ENCODE measurements around the gene SULT4A1.

The SULT4A1 gene

DNA sequence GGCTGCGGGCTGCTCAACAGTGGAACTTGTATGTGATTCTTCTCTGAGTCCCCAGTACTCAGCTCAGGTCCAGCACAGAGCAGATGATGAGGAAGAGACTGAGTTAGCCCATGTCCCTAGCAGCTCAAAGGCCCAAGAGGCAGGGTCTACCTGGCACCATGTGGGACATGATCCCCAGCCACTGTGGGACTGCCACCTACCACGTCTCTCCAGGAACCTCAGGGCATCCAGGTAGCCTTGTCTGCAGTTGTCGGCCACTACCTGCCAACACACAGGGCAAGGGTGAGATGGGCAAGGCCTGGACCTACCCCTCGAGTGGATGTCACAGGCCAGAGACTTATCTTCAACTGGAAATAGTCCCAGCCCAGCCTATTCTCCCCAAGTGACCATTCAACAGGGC, 25.1 kb upstream of the SULT4A1 start:
- H3K9me3 ChIP-seq (ENCODE audit: control insufficient read depth in 2 of 2, low read length in 2 of 2) = no peaks in the 10 kb centered on the region
- no peaks in the 10 kb centered on the region for H3K36me3 ChIP-seq (ENCODE audit: control insufficient read depth in 2 of 2, insufficient read depth in 2 of 2, low read length in 2 of 2)
- no peak overlapping the region for H3K27ac ChIP-seq (ENCODE audit: low read depth in 2 of 2, low read length in 2 of 2)
- H3K9ac ChIP-seq (ENCODE audit: low read depth in 1 of 2, low read length in 2 of 2) = no peak overlapping the region
- H3K4me1 ChIP-seq (ENCODE audit: control insufficient read depth in 2 of 2, insufficient read depth in 2 of 2, low read length in 2 of 2) = no peaks in the 10 kb centered on the region
- H3K4me3 ChIP-seq (ENCODE audit: low read length in 2 of 2) = no peak overlapping the region
- peaks cover 18 to 24% of the 10 kb centered on the region in 2 donors for H3K27me3 ChIP-seq (ENCODE audit: control insufficient read depth in 2 of 2, insufficient read depth in 2 of 2, low read length in 2 of 2)

DNA sequence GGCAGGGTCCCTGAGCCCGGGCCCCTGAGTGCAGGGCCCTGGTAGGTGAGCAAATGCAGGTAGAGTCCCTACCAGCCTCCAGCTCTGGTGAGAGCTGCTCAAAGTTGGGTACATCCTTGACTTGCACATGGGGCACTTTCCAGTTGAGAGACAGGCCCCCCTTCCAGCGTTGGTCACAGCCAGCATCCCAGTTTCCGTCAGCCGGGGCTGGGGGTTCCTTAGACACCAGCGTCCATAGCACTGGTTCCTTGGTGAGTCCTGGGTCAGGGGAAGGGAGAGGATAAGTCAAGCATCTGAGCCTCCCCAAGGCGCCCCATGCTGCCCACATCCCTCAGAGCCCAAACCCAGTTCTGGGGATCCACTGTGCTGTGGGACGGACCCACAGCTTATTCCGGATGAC, 23.9 kb upstream of the SULT4A1 start:
- Histone ChIP-seq H3K4me1 (ENCODE audit: control insufficient read depth in 2 of 2, insufficient read depth in 2 of 2, low read length in 2 of 2) (no peaks in the 10 kb centered on the region), H3K4me3 (ENCODE audit: low read length in 2 of 2) (no peak overlapping the region), H3K27me3 (ENCODE audit: control insufficient read depth in 2 of 2, insufficient read depth in 2 of 2, low read length in 2 of 2) (peaks cover 13 to 17% of the 10 kb centered on the region in 2 donors), H3K9ac (ENCODE audit: low read depth in 1 of 2, low read length in 2 of 2) (no peak overlapping the region), H3K36me3 (ENCODE audit: control insufficient read depth in 2 of 2, insufficient read depth in 2 of 2, low read length in 2 of 2) (no peaks in the 10 kb centered on the region), H3K27ac (ENCODE audit: low read depth in 2 of 2, low read length in 2 of 2) (no peak overlapping the region), H3K9me3 (ENCODE audit: control insufficient read depth in 2 of 2, low read length in 2 of 2) (no peaks in the 10 kb centered on the region)

DNA sequence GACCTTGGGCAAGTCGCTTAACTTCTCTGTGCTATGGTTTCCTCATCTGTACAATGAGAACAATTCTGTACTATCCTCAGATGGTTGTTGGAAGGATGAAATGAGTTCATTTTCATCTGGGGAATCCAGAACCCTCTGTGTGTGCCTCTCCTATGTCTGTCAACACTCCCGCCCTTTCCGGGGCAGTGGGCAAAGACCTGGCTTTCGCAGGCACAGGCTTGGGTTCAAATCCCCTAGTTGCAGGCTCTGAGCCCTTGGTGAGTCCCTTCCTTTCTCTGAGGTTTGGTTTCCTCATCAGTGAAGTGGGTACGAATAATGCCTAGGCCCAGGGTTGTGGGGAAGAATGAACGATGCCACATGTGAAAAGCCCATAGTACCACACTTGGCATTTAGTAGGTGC, 23.5 kb upstream of the SULT4A1 start:
- Histone ChIP-seq H3K9ac (ENCODE audit: low read depth in 1 of 2, low read length in 2 of 2) (no peak overlapping the region), H3K36me3 (ENCODE audit: control insufficient read depth in 2 of 2, insufficient read depth in 2 of 2, low read length in 2 of 2) (no peaks in the 10 kb centered on the region), H3K9me3 (ENCODE audit: control insufficient read depth in 2 of 2, low read length in 2 of 2) (no peaks in the 10 kb centered on the region), H3K4me1 (ENCODE audit: control insufficient read depth in 2 of 2, insufficient read depth in 2 of 2, low read length in 2 of 2) (no peaks in the 10 kb centered on the region), H3K27me3 (ENCODE audit: control insufficient read depth in 2 of 2, insufficient read depth in 2 of 2, low read length in 2 of 2) (peaks cover 9 to 12% of the 10 kb centered on the region in 2 donors), H3K4me3 (ENCODE audit: low read length in 2 of 2) (no peak overlapping the region), H3K27ac (ENCODE audit: low read depth in 2 of 2, low read length in 2 of 2) (no peak overlapping the region)

DNA sequence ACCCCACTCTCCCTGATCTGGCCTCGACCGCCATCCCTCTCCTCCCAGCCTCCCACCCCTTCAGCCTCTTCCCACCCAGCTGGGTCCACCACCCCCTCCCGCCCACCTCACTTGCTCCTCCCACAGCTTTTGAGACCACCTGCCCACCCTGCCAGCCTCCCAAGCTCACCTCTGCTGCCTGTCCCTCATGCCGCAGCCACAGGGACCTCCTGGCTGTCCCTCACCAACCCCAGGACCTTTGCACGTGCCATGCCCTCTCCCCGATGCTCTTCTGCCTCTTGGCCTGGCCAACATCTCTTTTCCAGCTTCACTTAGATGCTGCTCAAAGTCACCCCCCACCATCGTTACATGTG, 23.0 kb upstream of the SULT4A1 start:
- peaks cover 9 to 10% of the 10 kb centered on the region in 2 donors for H3K27me3 ChIP-seq (ENCODE audit: control insufficient read depth in 2 of 2, insufficient read depth in 2 of 2, low read length in 2 of 2)

DNA sequence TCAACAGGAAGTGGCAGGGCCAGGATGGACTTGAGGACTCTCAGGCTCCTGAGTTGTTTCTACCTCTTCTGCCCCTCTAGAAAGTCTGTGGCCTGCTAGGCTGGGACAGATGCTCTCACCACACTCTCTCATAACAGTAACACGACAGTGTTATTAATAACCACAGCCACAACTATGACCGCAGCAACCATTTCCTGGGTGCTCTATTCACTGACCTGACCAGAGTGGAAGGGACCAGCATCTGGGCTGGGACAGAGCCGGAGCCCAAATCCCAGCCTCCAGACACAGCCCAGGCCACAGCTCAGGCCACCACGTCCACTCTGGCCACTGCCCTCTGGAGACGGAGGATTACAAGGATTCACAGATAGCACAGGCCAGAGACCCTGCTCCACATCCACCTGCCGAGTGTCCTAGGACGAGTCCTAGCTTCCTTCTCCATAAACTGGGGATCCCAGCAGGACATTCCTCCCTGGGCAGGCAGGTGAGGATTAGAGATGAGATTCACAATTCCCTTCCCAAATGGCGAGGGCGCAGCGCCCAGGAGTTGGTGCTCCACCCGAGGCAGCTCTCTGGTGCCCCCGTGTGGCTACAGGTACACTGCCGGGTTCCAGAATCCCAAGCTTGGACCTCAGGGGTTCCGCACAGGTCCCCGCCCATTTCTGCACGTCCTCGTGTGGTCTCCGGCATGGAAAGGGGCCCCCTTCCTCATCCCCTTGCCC, 22.4 kb upstream of the SULT4A1 start:
- Histone ChIP-seq H3K27me3 (ENCODE audit: control insufficient read depth in 2 of 2, insufficient read depth in 2 of 2, low read length in 2 of 2) (peaks cover 8 to 9% of the 10 kb centered on the region in 2 donors), H3K4me3 (ENCODE audit: low read length in 2 of 2) (no peak overlapping the region), H3K9me3 (ENCODE audit: control insufficient read depth in 2 of 2, low read length in 2 of 2) (no peaks in the 10 kb centered on the region), H3K27ac (ENCODE audit: low read depth in 2 of 2, low read length in 2 of 2) (no peak overlapping the region), H3K9ac (ENCODE audit: low read depth in 1 of 2, low read length in 2 of 2) (no peak overlapping the region), H3K4me1 (ENCODE audit: control insufficient read depth in 2 of 2, insufficient read depth in 2 of 2, low read length in 2 of 2) (no peaks in the 10 kb centered on the region), H3K36me3 (ENCODE audit: control insufficient read depth in 2 of 2, insufficient read depth in 2 of 2, low read length in 2 of 2) (no peaks in the 10 kb centered on the region)

More for the DNA sequence above, 23.0 kb upstream of the SULT4A1 start:
- H3K9me3 ChIP-seq (ENCODE audit: control insufficient read depth in 2 of 2, low read length in 2 of 2) = no peaks in the 10 kb centered on the region
- no peaks in the 10 kb centered on the region for H3K4me1 ChIP-seq (ENCODE audit: control insufficient read depth in 2 of 2, insufficient read depth in 2 of 2, low read length in 2 of 2)
- no peak overlapping the region for H3K9ac ChIP-seq (ENCODE audit: low read depth in 1 of 2, low read length in 2 of 2)
- H3K4me3 ChIP-seq (ENCODE audit: low read length in 2 of 2) = no peak overlapping the region
- no peaks in the 10 kb centered on the region for H3K36me3 ChIP-seq (ENCODE audit: control insufficient read depth in 2 of 2, insufficient read depth in 2 of 2, low read length in 2 of 2)
- H3K27ac ChIP-seq (ENCODE audit: low read depth in 2 of 2, low read length in 2 of 2) = no peak overlapping the region

DNA sequence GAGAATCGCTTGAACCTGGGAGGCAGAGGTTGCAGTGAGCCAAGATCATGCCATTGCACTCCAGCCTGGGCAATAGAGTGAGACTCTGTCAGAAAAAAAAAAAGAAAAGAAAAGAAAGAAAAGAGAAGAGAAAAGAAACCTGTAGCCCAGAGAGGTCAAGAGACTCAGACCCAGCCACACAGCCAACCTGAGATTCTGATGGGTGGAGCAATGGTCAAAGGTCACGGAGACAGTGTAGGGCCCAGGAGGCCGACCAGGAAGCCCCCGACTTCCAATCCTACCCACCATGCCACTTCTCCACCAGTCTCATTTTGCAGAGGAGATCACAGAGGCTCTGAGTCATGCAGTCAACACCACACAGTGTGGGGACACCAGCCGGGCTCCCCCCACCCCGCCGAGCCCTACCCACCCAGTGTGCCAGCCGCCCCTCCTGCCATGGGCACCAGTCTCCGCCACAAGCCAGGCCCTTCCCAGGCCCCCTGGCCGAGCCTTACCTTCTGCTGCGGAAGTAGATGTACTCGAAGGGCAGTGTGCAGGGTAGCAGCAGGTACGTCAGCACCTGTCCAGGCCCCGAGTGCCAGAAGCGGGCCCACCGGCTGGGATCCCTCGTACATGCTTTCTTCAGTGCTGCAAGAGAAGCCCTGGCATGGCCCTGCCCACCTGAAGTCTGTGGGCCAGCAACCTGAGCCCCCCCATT, 21.6 kb upstream of the SULT4A1 start:
- H3K27ac ChIP-seq (ENCODE audit: low read depth in 2 of 2, low read length in 2 of 2) = no peak overlapping the region
- peaks cover 4 to 6% of the 10 kb centered on the region in 2 donors for H3K27me3 ChIP-seq (ENCODE audit: control insufficient read depth in 2 of 2, insufficient read depth in 2 of 2, low read length in 2 of 2)
- H3K4me1 ChIP-seq (ENCODE audit: control insufficient read depth in 2 of 2, insufficient read depth in 2 of 2, low read length in 2 of 2) = no peaks in the 10 kb centered on the region
- H3K36me3 ChIP-seq (ENCODE audit: control insufficient read depth in 2 of 2, insufficient read depth in 2 of 2, low read length in 2 of 2) = no peaks in the 10 kb centered on the region
- no peak overlapping the region for H3K4me3 ChIP-seq (ENCODE audit: low read length in 2 of 2)
- no peaks in the 10 kb centered on the region for H3K9me3 ChIP-seq (ENCODE audit: control insufficient read depth in 2 of 2, low read length in 2 of 2)
- H3K9ac ChIP-seq (ENCODE audit: low read depth in 1 of 2, low read length in 2 of 2) = no peak overlapping the region

DNA sequence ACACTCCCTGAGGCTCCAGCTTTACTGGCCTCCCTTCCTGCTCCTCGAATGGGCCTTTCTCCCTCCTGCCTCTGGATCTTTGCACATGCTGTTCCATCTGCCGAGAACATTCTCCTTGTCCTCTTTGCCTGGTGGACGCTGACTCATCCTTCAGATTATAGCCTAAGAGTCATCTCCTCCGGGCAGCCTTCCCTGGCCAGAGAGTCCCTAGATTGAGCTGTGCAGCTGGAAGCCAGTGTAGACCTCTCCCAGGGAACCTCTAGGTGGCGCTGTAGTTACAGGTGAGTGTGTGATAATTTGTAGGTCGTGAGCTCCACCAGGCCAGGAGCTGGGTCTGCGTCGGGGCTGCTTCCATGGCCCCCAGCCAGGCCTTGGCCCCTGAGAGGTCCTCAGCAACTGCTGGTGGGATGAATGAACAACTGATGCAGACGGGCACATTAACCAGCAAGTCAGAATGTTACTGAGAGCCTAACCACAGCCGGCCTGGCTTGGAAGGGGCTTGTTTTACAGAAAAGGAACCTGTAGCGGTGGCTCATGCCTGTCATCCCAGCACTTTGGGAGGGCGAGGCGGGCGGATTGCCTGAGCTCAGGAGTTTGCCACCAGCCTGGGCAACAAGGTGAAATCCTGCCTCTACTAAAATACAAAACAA, 20.8 kb upstream of the SULT4A1 start:
- Histone ChIP-seq H3K9ac (ENCODE audit: low read depth in 1 of 2, low read length in 2 of 2) (no peak overlapping the region), H3K4me1 (ENCODE audit: control insufficient read depth in 2 of 2, insufficient read depth in 2 of 2, low read length in 2 of 2) (no peaks in the 10 kb centered on the region), H3K27me3 (ENCODE audit: control insufficient read depth in 2 of 2, insufficient read depth in 2 of 2, low read length in 2 of 2) (peaks cover 4 to 6% of the 10 kb centered on the region in 2 donors), H3K36me3 (ENCODE audit: control insufficient read depth in 2 of 2, insufficient read depth in 2 of 2, low read length in 2 of 2) (no peaks in the 10 kb centered on the region), H3K9me3 (ENCODE audit: control insufficient read depth in 2 of 2, low read length in 2 of 2) (no peaks in the 10 kb centered on the region), H3K27ac (ENCODE audit: low read depth in 2 of 2, low read length in 2 of 2) (no peak overlapping the region), H3K4me3 (ENCODE audit: low read length in 2 of 2) (no peak overlapping the region)

DNA sequence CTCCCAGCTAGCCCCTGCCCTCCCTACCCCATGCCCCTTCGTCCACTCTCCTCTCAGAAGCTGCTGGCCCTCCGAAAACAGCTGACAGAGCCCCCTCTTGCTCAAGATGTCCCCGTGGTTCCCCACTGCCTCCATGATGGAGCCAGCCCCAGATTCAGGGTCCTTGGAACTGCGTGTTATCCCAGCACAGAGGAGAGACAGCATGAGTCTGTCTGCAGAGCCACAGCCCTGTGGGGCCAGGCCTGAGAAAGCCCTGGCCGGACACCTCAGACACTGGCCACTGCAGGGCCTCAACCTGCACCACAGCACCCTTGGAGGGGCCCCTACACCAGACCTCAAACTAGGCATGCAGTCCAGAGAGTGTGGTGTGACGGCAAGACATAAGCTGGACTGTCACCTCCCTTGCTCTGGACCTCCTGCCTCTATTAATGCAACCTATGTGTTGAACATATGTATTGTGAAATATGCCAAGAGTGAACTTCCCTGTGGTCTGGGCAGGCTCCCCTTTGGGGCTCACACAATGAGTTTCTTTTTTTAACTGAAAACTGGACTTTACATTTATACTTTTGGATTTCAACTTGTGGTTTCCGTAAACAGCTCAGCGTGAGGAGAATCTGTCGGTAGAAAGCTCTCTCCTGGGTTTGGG, 19.9 kb upstream of the SULT4A1 start:
- no peak overlapping the region for H3K9ac ChIP-seq (ENCODE audit: low read depth in 1 of 2, low read length in 2 of 2)
- H3K36me3 ChIP-seq (ENCODE audit: control insufficient read depth in 2 of 2, insufficient read depth in 2 of 2, low read length in 2 of 2) = no peaks in the 10 kb centered on the region
- no peak overlapping the region for H3K27ac ChIP-seq (ENCODE audit: low read depth in 2 of 2, low read length in 2 of 2)
- H3K4me3 ChIP-seq (ENCODE audit: low read length in 2 of 2) = no peak overlapping the region
- H3K27me3 ChIP-seq (ENCODE audit: control insufficient read depth in 2 of 2, insufficient read depth in 2 of 2, low read length in 2 of 2) = peaks cover 4 to 6% of the 10 kb centered on the region in 2 donors
- H3K9me3 ChIP-seq (ENCODE audit: control insufficient read depth in 2 of 2, low read length in 2 of 2) = no peaks in the 10 kb centered on the region
- no peaks in the 10 kb centered on the region for H3K4me1 ChIP-seq (ENCODE audit: control insufficient read depth in 2 of 2, insufficient read depth in 2 of 2, low read length in 2 of 2)

DNA sequence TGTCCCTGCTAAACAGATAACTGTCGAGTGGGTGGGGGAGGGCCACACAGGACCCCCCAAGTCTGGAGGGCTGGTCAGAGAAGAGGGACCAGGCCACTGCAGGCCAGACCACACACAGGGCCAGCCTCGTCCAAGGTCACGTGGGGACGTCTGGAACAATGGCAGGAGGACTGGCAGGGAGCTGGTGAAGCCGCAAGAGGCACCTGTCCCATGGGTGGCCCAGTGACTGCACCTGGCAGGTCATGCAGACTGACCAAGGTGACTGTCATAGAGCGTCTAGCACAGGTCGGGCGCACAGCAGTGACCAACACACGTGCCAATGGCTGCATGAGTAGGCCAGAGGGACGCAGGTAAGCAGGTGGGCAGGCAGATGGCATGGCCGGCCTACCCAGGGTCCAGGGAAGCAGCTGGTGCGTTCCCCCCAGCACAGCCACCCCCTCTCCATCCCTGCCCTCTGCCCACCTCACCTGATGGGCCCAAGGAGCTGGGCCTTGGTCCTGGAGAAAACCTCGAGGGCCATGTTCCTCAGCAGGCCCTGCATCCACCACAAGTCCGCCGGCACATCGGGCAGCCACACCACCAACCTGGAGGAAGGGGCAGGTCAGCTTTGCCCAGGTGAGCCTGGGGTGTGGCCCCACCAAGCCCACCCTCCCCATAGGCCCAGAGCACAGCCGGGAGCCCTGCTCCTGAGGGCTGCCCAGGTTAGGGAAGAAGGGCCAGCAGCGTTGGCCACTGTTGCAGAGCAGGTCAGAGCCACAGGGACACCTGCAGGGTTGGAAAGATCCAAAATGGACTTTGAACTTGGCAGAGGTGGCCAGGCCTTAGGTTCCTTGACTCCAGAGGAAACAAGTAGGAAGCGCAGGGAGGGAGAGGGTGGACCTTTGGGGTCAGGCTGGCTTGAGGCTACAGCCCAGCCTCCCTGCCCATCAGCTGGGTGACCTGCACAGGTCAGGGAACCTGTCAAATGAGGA, 19.1 kb upstream of the SULT4A1 start:
- H3K9me3 ChIP-seq (ENCODE audit: control insufficient read depth in 2 of 2, low read length in 2 of 2) = no peaks in the 10 kb centered on the region
- H3K27me3 ChIP-seq (ENCODE audit: control insufficient read depth in 2 of 2, insufficient read depth in 2 of 2, low read length in 2 of 2) = peaks cover 4 to 5% of the 10 kb centered on the region in 2 donors
- no peak overlapping the region for H3K9ac ChIP-seq (ENCODE audit: low read depth in 1 of 2, low read length in 2 of 2)
- no peaks in the 10 kb centered on the region for H3K36me3 ChIP-seq (ENCODE audit: control insufficient read depth in 2 of 2, insufficient read depth in 2 of 2, low read length in 2 of 2)
- H3K4me1 ChIP-seq (ENCODE audit: control insufficient read depth in 2 of 2, insufficient read depth in 2 of 2, low read length in 2 of 2) = no peaks in the 10 kb centered on the region
- H3K27ac ChIP-seq (ENCODE audit: low read depth in 2 of 2, low read length in 2 of 2) = no peak overlapping the region
- no peak overlapping the region for H3K4me3 ChIP-seq (ENCODE audit: low read length in 2 of 2)
